Glomerular visceral epithelial cell (primary cell): ENCODE measurements around the gene FTO.
"Not testable (repeated sequence)": the region's sequence is repeated elsewhere in the genome, so short reads cannot be mapped to it uniquely, and the experiment has no call there.

Experiments
- DNase-seq: peaks from one replicate; pipeline ENCODE4 v3.0.0-alpha.2; 2016; ENCODE audit errors: extremely low spot score

FTO gene

GRCh38 chr16:54177052-54177861 lies 473.3 kb downstream of the FTO start:
- DNase-seq: no peak

GRCh38 chr16:54177862-54178477 lies 474.0 kb downstream of the FTO start:
- no peak for DNase-seq

GRCh38 chr16:54178478-54178976 lies 474.6 kb downstream of the FTO start:
- no peak for DNase-seq

- DNase-seq: no peak
Observed at GRCh38 chr16:54180421-54181359, 476.7 kb downstream of the FTO start.

DNA sequence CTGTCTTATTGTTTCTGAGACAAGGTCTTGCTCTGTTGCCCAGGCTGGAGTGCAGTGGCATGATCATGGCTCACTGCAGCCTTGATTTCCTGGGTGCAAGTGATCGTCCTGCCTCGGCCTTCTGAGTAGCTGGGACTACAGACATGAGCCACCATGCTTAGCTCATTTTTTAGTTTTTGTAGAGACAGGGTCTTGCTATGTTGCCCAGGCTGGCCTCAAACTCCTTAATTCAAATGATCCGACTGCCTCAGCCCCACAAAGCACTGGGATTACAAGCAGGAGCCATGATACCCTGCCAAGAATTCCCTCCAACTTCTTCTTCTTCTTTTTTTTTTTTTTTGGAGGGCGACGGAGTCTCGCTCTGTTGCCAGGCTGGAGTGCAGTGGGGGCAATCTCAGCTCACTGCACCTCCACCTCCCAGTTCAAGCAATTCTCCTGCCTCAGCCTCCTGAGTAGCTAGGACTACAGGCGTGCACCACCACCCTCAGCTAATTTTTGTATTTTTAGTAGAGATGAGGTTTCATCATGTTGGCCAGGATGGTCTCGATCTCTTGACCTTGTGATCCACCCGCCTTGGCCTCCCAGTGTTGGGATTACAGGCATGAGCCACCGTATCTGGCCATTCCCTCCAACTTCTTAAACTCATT lies 477.9 kb downstream of the FTO start:
- not testable (repeated sequence) for DNase-seq

DNA sequence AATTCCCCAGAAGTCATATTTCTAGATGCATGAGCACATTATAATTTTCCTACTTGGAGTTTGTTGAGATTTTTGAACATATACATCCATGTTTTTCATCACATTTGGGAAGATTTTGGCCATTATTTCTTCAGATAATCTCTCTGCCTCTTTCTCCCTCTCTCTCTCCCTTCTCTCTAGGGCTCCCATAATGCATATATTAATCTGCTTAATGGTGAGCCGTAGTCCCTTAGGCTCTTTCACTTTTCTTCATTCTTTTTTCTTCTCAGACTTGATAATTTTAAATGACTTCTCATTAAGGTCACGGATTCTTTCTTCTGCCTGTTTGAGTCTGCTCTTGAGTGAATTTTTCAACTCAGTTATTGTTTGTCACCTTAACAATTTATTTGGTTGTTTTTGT lies 481.1 kb downstream of the FTO start:
- no peak for DNase-seq

DNA sequence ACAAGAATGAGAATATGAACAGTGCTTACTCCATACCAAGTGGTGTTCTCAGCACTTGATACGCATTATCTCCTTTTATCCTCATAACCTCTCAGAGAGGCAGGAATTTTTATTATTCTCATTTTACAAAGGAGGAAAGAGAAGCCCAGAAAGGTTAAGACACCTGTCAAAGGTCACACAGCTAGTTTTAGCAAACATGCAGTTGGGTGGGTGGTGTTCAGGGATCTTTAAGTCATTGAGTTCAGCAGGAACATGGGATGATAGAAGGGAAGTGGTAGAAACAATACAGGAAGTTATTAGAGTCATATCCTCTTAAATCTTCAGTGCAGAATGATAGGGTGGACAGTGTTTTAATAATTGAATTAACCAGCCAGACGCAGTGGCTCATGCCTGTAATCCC lies 487.2 kb downstream of the FTO start:
- no peak for DNase-seq

- no peak for DNase-seq
Observed at GRCh38 chr16:54191592-54191991, 487.6 kb downstream of the FTO start.

DNA sequence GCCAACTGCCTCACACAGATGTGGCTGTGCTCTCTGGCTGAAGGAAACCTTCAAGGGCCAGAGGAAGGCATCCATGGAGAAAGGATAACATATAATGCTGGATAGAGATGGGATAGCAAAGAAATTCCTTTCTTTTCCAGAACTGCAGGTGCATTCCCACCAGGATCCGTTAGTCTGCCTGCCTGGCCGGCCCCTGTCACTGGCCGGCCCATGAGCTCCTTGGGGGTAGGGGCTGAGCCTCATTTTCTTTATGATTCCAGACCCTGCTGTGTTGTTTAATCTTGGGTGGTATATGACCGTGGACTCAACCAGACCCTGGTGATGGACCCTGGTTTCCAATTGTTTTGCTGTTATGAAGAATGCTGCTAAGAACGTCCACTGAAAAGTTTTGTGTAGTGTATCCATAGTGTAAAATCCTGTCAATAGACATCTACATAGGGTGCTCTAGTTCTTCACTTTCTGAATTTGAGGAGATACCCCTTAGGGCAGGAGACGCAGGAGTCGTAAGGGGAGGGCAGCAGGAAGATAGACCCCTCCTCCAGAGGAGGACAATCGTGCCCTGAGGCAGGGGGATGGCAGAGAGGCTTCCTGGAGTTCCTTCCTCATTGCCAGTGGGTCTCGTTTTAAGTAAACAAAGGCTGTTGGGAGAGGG lies 489.2 kb downstream of the FTO start:
- no peak for DNase-seq

DNA sequence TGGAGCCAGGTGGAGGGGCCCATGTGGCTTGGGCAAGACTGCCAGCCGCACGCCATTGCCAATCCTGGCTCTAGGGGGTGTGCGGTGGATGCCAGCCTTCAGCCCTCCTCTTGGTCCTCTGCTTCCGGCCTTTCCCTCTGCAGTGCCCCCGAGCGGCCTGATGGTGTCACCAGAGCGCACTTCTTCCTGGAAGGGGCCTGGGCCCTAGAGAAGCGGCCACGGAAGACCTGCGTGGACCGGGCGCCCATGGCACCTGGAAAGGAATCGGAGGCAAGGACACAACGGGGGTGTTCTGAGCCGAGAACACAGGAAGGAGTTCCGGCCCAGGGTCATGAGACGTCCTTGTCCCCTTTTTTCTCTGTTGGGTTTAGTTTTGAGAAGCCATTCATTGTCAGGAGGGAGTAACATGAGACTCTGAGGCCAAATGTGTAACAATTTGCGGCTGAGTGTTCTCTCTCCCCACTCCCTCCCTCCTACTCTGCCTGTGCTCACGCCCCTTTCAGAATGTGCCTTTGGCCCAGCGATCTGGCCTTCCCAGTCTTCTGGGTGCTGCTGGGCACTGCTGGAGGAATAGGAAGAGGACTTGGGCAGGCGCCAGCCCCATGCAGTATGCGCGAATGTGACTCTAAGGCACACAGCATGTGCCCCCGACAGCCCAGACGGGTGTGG lies 489.8 kb downstream of the FTO start:
- peak; percentile 40 for DNase-seq

DNA sequence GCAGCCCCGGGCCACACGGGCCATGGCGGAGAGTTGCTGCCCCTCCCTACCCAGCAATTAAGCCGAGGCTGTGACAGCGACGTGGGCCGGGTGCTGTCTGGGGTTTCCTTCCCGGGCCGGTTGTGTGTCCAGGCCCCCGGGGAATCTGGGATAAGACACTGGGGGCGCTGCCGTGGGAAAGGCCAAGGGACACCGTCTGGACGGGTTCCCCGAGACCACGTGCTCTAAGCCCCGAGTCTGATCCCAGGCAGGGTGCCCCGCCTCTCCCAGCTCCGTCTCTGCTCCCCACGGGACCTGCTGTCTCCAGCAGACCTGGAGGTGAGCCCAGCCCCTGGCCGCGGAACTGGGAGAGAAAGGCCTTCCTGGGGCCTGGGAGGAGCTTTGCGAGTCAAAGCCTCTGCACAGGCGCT lies 490.4 kb downstream of the FTO start:
- no peak for DNase-seq

DNA sequence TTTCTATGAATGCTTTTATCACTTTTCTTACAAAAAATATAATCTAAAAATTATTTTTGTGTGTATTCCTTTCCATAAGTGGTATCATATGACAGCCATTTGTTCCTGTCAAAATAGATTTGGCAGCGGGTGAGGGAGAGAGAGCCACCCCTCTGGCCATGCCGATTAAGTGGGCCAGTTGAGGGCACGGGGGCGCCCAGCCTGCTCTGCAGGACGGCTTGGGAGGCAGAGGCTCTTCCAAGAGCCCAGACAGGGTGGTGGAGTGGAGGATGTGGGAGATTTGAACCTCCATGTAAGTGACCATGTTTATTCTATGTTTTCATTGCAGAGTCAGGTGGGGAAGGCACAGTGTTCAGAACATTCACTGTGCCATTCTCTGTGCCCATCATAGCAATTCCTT lies 493.8 kb downstream of the FTO start:
- DNase-seq: no peak

DNA sequence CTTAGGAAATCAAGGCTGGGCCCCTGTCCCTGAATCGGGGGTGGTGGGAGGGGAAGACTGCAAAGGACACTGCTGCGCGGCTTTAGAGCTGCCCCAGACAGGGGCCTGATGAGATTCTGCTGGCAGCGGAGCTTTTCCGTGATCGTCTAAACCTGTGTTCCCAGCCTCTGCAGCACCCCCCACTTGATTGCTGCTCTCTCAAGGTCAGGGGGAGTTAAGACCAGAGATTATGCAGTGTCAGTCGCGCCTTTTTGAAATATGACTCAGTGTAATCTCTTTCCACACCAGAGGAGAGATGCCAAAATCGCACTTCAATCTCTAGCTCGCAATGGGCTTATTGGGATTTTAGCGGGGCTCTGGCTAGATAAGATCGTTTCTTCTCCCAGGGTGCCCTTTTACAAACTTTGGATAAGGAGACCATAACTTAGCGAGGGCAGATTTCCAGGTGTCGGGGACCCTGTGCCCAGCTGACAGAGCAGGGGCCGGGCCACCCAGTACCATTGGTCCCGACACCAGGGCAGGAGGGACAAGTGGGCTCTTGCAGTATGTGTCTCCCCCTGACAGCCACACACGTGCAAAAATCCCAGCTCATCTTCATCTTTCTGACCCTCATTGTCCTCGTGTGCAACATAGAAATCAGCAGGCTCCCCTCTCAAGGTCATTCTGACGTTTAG lies 495.7 kb downstream of the FTO start:
- no peak for DNase-seq

DNA sequence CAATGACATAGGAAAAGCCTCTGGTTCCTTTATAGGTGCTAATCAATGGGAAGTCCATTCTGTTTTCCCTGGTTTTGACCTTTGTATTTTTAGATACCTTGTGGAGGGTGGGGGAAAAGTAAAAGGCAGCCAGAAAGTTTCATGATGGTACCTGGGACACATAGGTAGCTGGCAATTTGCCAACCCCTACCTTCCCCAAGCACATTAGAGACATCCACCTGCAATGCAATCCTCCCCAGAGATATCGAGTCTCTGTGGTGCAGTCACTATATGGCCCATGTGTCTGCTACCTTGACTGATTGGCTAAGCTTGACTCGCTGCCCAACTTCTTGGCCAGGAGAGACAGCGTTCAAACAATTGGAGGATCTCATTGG lies 496.2 kb downstream of the FTO start:
- DNase-seq: no peak

GRCh38 chr16:54200720-54201119 lies 496.8 kb downstream of the FTO start:
- DNase-seq: no peak

GRCh38 chr16:54201200-54201599 lies 497.2 kb downstream of the FTO start:
- DNase-seq: no peak
